AML-193 (cell line): ENCODE measurements around the gene ALKBH2.
"Not testable (repeated sequence)": the region's sequence is repeated elsewhere in the genome, so short reads cannot be mapped to it uniquely, and the experiment has no call there.

Source experiments
- DNase-seq, 2 experiments: peaks; one replicate each; lab custom pipeline; 2025; lab: John Stamatoyannopoulos, UW

ALKBH2 gene

GRCh38 chr12:109069307-109070271, 23.7 kb downstream of the ALKBH2 start:
- DNase-seq, result no peak

GRCh38 chr12:109065853-109066193, 27.4 kb downstream of the ALKBH2 start:
- DNase-seq, result no peak

GRCh38 chr12:109065154-109065852, 28.0 kb downstream of the ALKBH2 start:
- no peak for DNase-seq

DNA sequence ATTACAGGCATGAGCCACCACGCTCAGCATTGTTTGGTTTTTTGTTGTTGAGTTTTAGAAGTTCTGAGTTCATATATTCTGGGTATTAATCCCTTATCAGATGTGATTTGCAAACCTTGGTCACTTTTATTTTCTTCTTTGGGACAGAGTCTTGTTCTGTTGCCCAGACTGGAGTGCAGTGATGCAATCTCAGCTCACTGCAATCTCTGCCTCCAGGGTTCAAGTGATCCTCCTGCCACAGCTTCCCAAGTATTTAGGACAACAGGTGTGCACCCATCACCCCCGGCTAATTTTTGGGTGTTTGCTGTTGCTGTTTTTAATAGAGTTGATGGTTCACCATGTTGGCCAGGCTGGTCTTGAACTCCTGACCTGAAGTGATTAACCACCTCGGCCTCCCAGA, 29.1 kb downstream of the ALKBH2 start:
- DNase-seq, result no peak

DNA sequence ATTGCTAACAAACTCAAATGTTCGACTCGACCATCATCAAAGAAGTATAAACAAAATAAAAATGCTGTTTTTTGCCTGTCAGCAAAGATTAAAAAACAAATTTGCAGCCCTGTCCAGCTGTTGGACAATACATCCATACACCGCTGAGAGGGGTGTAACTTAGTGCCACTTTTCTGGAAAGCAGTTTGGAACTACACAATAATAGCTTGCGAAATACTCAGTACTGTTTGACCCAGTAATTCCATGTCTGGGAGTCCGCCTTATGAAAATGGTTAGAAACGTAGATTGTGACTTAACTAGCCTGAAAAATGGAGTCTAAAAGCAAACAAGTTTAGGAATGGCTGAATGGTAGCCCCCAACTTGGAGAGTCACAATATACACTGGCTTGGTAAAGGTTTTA, 34.5 kb downstream of the ALKBH2 start:
- no peak for DNase-seq

- DNase-seq, result no peak
Measured at GRCh38 chr12:109057376-109057775, 35.9 kb downstream of the ALKBH2 start.

DNA sequence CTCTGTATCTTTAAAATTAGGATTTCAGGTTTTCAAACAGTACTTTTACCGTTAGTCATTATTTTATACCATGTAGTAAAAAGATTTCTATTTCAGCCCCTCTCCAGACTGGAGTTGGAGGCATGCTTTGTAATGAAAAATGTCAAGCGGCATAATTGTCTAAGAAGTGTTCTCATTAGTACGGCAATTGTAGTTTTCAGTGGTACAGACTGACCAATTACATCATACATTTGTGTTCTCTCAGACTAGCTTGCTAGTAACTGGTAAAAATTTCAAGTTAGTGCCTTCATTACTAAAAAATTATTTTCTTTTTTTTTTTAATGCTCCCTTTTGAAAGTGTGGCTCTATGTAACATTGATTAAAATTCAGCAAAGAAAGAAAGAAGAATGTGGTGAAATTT, 36.4 kb downstream of the ALKBH2 start:
- no peak for DNase-seq

GRCh38 chr12:109054520-109054919, 38.8 kb downstream of the ALKBH2 start:
- no peak for DNase-seq

- DNase-seq, result not testable (repeated sequence)
Measured at GRCh38 chr12:109054124-109054513, 39.2 kb downstream of the ALKBH2 start.

DNA sequence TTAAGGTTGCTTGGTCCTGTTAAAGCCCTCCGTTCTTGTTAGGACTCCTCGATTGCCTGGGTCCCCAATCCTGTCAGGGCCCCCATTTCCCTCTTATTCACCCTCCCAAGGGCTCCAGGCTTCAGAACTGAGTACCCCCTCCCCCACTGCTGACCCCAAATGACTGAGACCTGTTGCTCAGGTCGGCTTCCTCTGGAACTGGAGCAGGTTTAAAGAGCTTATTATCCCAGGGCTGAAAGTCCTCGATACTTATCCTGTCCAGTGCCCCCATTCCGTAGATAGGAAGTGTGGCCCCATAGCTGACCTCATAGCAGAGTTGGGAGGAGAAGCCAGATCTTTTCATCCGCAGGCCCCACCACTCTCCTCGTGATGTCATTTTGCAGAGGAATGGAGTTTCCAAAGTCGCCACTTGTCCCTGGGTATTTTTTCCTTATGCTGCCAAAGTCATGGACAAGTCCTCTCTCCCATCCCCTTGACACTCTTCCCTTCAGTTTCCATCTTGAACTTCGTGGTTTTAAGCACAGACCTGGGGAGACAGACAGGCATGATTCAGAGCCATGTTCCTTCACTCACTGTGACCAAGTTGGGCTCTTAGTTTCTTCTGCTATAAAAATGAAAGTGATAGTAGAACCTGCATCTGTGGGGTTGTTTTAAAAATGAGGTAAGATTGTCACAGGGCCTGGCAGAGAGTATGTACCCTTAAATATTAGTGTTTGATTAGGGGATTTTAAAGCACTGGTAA, 39.7 kb downstream of the ALKBH2 start:
- DNase-seq, result peak; percentile 12 to 23

DNA sequence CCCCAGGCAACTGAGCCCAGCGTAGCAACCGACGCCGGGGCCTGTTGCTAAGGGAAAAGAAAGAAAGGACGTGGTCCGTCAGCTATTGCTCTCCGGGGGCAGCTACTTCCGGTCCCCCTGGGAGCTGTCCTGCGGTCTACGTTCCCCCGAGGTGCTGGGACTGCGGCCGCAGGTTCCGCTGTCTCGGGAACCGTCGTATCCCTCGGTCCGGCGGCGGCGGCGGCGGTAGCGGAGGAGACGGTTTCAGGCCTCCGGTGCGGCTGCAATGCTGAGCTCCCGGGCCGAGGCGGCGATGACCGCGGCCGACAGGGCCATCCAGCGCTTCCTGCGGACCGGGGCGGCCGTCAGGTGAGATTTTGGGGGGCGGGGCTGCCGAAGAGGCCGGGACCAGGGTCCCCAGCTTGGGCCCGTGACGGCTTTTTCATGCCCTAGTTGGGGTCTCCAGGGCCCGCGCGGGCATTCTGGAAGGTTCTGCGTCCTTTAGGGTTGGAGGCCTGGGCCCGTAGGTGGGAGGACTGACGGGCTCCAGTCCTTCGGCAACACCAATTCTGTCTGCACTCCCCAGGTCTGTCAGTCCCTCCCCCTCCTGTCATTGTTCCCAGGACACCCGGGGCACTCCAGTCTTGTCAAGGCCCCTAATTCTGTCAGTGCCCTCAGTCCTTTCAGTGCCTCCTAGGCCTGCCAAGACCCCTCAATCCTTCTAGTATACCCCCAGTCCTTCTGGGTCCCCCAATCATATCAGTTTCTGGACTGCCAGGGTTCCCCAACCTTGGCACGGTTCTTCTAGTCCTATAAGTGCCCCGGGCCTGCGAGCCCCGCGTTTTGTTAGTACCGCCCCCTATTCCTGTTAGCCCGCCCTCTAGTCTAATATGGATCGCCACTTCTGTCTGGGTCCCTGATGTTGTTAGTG, 40.6 kb downstream of the ALKBH2 start, which contains the start of gene USP30:
USP30 (plus strand) TSS at position 163 of the 910 bp plus-strand sequence; CDS start at position 266, 103 bp downstream.
- peak; percentile 61 to 68 for DNase-seq

DNA sequence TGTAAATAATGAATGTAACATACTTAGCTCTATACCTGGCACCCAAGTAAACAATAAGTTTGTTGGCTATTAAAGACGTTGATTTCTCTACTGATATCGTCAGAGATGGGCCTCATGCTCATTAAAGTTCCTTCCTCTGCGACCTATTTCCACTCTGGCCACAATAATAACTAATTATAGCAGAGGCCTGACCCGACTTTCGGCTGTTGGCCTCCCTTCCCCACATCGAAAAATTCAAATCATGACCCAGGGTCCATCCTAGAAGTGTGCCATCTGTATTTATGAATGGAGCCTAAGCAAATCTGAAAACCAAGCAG, 41.2 kb downstream of the ALKBH2 start:
- no peak for DNase-seq

DNA sequence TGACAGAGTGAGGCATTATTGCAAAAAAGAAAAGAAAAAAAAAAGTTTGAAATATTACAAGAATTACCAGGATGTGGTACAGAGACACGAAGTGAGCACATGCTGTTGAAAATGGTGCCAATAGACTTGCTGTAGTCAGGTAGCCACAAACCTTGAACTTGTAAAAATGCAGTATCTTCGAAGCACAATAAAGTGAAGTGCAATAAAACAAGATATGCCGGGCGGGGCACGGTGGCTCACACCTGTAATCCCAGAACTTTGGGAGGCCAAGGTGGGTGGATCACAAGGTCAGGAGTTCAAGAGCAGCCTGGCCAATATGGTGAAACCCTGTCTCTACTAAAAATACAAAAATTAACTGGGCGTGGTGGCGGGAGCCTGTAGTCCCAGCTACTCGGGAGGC, 43.5 kb downstream of the ALKBH2 start:
- DNase-seq, result not testable (repeated sequence)

DNA sequence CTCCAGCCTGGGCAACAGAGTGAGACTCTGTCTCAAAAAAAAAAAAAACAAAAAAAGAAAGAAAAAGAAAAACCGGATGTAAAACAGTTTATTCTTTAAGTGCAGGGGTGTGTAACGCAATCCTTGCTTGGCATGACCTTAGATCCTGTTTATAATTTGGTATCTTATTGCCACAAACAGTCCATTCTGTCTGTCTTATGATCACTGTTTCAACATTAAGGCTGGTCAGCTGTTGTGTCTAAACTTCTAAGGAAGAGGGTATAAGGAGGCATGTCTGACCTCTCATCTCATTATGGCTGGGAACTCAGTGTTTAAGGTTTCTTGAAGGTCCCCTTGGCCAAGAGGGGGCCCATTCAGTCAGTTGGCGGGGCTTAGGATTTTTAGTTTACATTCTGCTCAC, 44.6 kb downstream of the ALKBH2 start:
- not testable (repeated sequence) for DNase-seq

DNA sequence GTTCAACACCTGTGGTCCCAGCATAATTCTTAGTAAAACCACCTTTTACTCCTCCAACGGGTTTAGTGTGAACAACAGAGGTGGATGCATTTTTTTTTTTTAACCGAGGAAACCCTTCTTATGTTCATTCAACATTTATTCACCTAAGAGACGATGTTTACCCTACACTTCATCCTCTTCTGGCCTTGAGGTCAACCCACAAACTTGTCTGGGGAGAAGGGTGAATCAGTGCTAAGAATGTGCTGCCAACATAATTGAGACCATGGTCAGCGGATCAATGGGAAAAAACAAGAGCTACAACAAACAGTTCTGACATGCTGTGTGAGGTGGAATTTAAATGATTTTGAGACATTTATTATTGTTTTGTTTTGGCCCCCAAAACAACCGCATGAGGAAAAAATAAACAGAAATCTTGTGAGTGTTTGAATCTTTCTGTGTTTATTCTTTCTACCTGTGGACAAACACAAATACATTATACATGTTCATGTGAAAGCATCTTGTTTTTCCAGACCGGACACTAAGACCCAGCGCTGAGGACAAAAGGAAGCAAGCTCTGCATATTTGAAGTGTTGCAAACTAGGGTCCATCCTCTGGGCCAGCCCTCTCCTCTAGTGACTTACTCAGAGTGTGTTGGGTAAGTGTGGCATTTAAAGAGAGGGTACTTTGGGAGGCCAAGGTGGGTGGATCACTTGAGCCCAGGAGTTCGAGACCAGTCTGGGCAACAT, 46.0 kb downstream of the ALKBH2 start:
- no peak for DNase-seq

- no peak for DNase-seq
Measured at GRCh38 chr12:109044241-109044640, 49.0 kb downstream of the ALKBH2 start.
